DOHH2 (cell line): ENCODE data around the gene TGFBR3.

Source experiments
- EZH2phosphoT487 ChIP-seq: fragments of 200-600 bp; sonication (generic); IDR thresholded peaks from 2 replicates; pipeline ENCODE4 v1.6.1; 2017; ENCODE audit warnings: borderline replicate concordance, mild to moderate bottlenecking, antibody characterized with exemption, low read length, moderate library complexity, mixed read lengths
- TF ChIP-seq, protein P1 (sequence below): fragments of 200-600 bp; sonication (generic); IDR thresholded peaks from one replicate; pipeline ENCODE4 v1.5.1; 2014; ENCODE audit warnings: antibody characterized with exemption, mild to moderate bottlenecking, low read depth, low read length; ENCODE audit not compliant: poor library complexity, severe bottlenecking

DNA sequence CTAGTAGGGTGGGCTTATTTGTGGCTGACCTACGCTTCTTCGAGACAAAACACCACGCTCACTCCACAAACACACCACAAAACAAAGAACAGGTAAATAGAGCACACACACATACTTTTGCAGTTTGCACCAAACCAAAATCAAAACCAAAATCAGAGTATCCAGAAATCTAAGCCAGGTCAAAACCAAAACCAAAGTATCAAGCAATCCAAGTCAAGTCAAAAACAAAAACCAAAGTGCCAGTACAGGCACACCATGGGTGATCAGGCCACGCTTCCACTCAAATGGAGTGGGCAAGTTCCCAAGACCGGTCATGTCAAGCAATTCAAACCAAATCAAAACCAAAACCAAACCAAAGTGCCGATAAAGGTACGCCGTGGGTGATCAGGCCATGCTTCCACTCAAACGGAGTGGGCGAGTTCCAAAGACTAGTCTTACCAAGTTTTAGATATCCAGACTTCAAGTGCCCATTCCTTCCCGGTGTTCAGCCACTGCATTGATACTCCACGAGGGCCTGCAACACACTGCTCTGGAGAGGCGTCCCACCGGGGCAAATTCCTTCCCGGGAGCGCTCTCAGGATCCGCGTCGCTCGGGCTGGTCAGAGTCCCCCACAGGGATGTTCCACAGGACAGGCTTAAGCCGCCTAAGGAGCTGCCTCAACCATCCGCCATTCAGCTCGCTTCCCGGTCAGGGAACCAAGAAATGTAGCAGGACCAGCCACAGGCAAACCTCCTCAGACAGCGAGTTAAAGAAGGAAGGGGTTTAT, 216.2 kb downstream of the TGFBR3 start:
- TF ChIP-seq, protein P1, sequence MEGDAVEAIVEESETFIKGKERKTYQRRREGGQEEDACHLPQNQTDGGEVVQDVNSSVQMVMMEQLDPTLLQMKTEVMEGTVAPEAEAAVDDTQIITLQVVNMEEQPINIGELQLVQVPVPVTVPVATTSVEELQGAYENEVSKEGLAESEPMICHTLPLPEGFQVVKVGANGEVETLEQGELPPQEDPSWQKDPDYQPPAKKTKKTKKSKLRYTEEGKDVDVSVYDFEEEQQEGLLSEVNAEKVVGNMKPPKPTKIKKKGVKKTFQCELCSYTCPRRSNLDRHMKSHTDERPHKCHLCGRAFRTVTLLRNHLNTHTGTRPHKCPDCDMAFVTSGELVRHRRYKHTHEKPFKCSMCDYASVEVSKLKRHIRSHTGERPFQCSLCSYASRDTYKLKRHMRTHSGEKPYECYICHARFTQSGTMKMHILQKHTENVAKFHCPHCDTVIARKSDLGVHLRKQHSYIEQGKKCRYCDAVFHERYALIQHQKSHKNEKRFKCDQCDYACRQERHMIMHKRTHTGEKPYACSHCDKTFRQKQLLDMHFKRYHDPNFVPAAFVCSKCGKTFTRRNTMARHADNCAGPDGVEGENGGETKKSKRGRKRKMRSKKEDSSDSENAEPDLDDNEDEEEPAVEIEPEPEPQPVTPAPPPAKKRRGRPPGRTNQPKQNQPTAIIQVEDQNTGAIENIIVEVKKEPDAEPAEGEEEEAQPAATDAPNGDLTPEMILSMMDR = no peak
- no peak for TF ChIP-seq EZH2phosphoT487
